Trophoblast cell (in vitro differentiated cells and primary cell): Measurements from ENCODE around the gene SARNP.

Experiments
- DNase-seq, 2 donors: peaks; one replicate each; pipeline ENCODE4 v3.0.0-alpha.2; 2016
- H2AFZ ChIP-seq: 2 replicates; pipeline ENCODE4 v1.6.1; 2013; ENCODE audit warnings: low read length, moderate library complexity, mild to moderate bottlenecking; ENCODE audit not compliant: insufficient read depth, poor library complexity
- H2AK5ac ChIP-seq: 2 replicates; pipeline ENCODE4 v1.6.1; 2013; ENCODE audit warnings: mild to moderate bottlenecking, low read length
- H2BK120ac ChIP-seq: 2 replicates; pipeline ENCODE4 v1.6.1; 2013; ENCODE audit warnings: low read length, mild to moderate bottlenecking, moderate library complexity; ENCODE audit not compliant: insufficient read depth, poor library complexity
- H2BK12ac ChIP-seq: 2 replicates; pipeline ENCODE4 v1.6.1; 2013; ENCODE audit warnings: mild to moderate bottlenecking, low read length, moderate library complexity
- H2BK5ac ChIP-seq: 2 replicates; pipeline ENCODE4 v1.6.1; 2013; ENCODE audit warnings: low read length, low read depth, moderate library complexity, mild to moderate bottlenecking; ENCODE audit not compliant: poor library complexity
- H3K14ac ChIP-seq: 2 replicates; pipeline ENCODE4 v1.6.1; 2013; ENCODE audit warnings: mild to moderate bottlenecking, low read length
- H3K18ac ChIP-seq: 2 replicates; pipeline ENCODE4 v1.6.1; 2013; ENCODE audit warnings: mild to moderate bottlenecking, low read length
- H3K23ac ChIP-seq: 2 replicates; pipeline ENCODE4 v1.6.1; 2013; ENCODE audit warnings: low read length
- H3K27ac ChIP-seq: 2 replicates; pipeline ENCODE4 v1.5.1; 2013; ENCODE audit warnings: low read depth, mild to moderate bottlenecking, inconsistent platforms, low read length, moderate library complexity
- H3K27me3 ChIP-seq: 2 replicates; pipeline ENCODE4 v1.6.1; 2013; ENCODE audit warnings: inconsistent platforms, mild to moderate bottlenecking, low read length, moderate library complexity; ENCODE audit not compliant: insufficient read depth
- H3K36me3 ChIP-seq, 2 experiments: 1 replicate in 1 of 2; 2 replicates in 1 of 2; pipeline ENCODE4 v1.6.1; 2013; ENCODE audit warnings: low read length in 2 of 2, mild to moderate bottlenecking in 2 of 2, moderate library complexity in 1 of 2; ENCODE audit not compliant: insufficient read depth in 2 of 2, control insufficient read depth in 1 of 2
- H3K4ac ChIP-seq: 2 replicates; pipeline ENCODE4 v1.6.1; 2013; ENCODE audit warnings: low read depth, mild to moderate bottlenecking, low read length, moderate library complexity
- H3K4me1 ChIP-seq, 2 experiments: 1 replicate in 1 of 2; 2 replicates in 1 of 2; pipeline ENCODE4 v1.6.1; 2013; ENCODE audit warnings: low read length in 2 of 2, mild to moderate bottlenecking in 2 of 2, moderate library complexity in 1 of 2; ENCODE audit not compliant: insufficient read depth in 2 of 2, control insufficient read depth in 1 of 2
- H3K4me2 ChIP-seq: 2 replicates; pipeline ENCODE4 v1.6.1; 2013; ENCODE audit warnings: inconsistent platforms, mild to moderate bottlenecking, low read length, moderate library complexity
- H3K4me3 ChIP-seq: 2 replicates; pipeline ENCODE4 v1.5.1; 2013; ENCODE audit warnings: mild to moderate bottlenecking, low read depth, low read length, inconsistent platforms
- H3K79me1 ChIP-seq: one replicate; pipeline ENCODE4 v1.6.1; 2013; ENCODE audit warnings: low read length
- H3K79me2 ChIP-seq: 2 replicates; pipeline ENCODE4 v1.6.1; 2013; ENCODE audit warnings: low read length, mild to moderate bottlenecking; ENCODE audit not compliant: control insufficient read depth, insufficient read depth, poor library complexity
- H3K9ac ChIP-seq: 2 replicates; pipeline ENCODE4 v1.6.1; 2013; ENCODE audit warnings: mild to moderate bottlenecking, low read length
- H3K9me3 ChIP-seq: 2 replicates; pipeline ENCODE4 v1.6.1; 2013; ENCODE audit warnings: low read depth, mild to moderate bottlenecking, control low read depth, inconsistent platforms, low read length; ENCODE audit not compliant: insufficient read depth
- H4K12ac ChIP-seq: 2 replicates; pipeline ENCODE4 v1.6.1; 2013; ENCODE audit warnings: low read depth, mild to moderate bottlenecking, low read length, moderate library complexity
- H4K8ac ChIP-seq: 2 replicates; pipeline ENCODE4 v1.6.1; 2013; ENCODE audit warnings: low read depth, mild to moderate bottlenecking, low read length, moderate library complexity
- H4K91ac ChIP-seq: one replicate; pipeline ENCODE4 v1.6.1; 2013; ENCODE audit warnings: low read depth, mild to moderate bottlenecking, low read length, moderate library complexity
- WGBS: extraction: QIAGEN DNeasy Blood & Tissue Kit; methylation state at CpG from one replicate; pipeline ENCODE4 v1.1.7; 2013; ENCODE audit warnings: missing lambda C conversion rate; ENCODE audit not compliant: insufficient read length, insufficient coverage; ENCODE audit errors: extremely low coverage; 5-methylcytosine and 5-hydroxymethylcytosine counted together

Gene SARNP

DNA sequence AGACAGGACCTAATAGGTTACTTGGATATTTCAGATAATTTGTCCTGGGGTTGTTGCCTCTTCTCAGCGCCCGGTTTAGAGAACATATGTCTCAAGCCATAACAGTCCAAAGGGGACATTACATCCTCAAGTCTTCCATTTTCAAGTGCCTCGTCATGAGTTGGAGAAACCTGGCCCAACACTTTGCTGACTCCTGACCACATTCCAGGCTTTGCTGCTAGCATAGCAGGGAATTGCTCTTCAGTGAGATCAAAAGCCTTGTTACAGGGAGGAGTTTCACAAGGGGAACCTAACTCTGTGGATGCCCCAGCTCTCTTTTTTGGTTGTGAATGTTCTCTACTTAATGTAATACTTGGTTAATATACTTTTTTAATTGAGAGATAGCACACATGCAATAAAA lies 33.4 kb upstream of the SARNP start:
- no CpG with 5 or more reads among the region's 3 CpGs for WGBS
- H2BK12ac ChIP-seq: no peak overlapping the region
- no peaks in the 10 kb centered on the region for H3K9me3 ChIP-seq
- no peak overlapping the region for H2AFZ ChIP-seq
- no peak overlapping the region for H3K4me3 ChIP-seq
- H3K9ac ChIP-seq: no peak overlapping the region
- peaks cover 0 to 4% of the 10 kb centered on the region in 2 experiments for H3K4me1 ChIP-seq
- no peak overlapping the region for H2BK120ac ChIP-seq
- no peak overlapping the region for H3K27ac ChIP-seq
- no peak overlapping the region for H3K4ac ChIP-seq
- H3K27me3 ChIP-seq: no peaks in the 10 kb centered on the region
- no peaks in the 10 kb centered on the region for H3K36me3 ChIP-seq
- no peak overlapping the region for H4K91ac ChIP-seq
- H3K23ac ChIP-seq: no peak overlapping the region
- no peak overlapping the region for H4K12ac ChIP-seq
- no peaks in the 10 kb centered on the region for H3K79me2 ChIP-seq
- peak; percentile 70 to 77 for DNase-seq
- no peak overlapping the region for H4K8ac ChIP-seq
- H3K14ac ChIP-seq: no peak overlapping the region
- no peak overlapping the region for H3K18ac ChIP-seq
- no peak overlapping the region for H2BK5ac ChIP-seq
- no peak overlapping the region for H2AK5ac ChIP-seq
- no peak overlapping the region for H3K4me2 ChIP-seq
- H3K79me1 ChIP-seq: no peaks in the 10 kb centered on the region

GRCh38 chr12:55850401-55850800 lies 32.9 kb upstream of the SARNP start:
- no peak overlapping the region for H3K27ac ChIP-seq
- no peak overlapping the region for H2AK5ac ChIP-seq
- no peaks in the 10 kb centered on the region for H3K79me2 ChIP-seq

GRCh38 chr12:55849616-55850343 lies 32.3 kb upstream of the SARNP start:
- Histone ChIP-seq H3K4me3 (no peak overlapping the region), H2BK12ac (no peak overlapping the region), H3K4me2 (no peak overlapping the region), H2AFZ (no peak overlapping the region), H3K9me3 (no peaks in the 10 kb centered on the region), H3K79me2 (no peaks in the 10 kb centered on the region), H3K27ac (no peak overlapping the region), H3K27me3 (no peaks in the 10 kb centered on the region), H4K8ac (no peak overlapping the region), H4K12ac (no peak overlapping the region), H3K23ac (no peak overlapping the region), H3K4ac (no peak overlapping the region), H3K79me1 (no peaks in the 10 kb centered on the region), H3K18ac (no peak overlapping the region), H3K14ac (no peak overlapping the region), H2BK120ac (no peak overlapping the region), H3K36me3 (no peaks in the 10 kb centered on the region), H4K91ac (no peak overlapping the region), H2AK5ac (no peak overlapping the region), H3K4me1 (peaks cover 0 to 4% of the 10 kb centered on the region in 2 experiments), H2BK5ac (no peak overlapping the region), H3K9ac (no peak overlapping the region)
- no peak for DNase-seq
- WGBS: no CpG with 5 or more reads among the region's 7 CpGs

More at GRCh38 chr12:55850401-55850800, 32.9 kb upstream of the SARNP start:
- Histone ChIP-seq H3K4ac (no peak overlapping the region), H3K4me1 (peaks cover 0 to 4% of the 10 kb centered on the region in 2 experiments), H3K14ac (no peak overlapping the region), H3K4me3 (no peak overlapping the region), H3K9ac (no peak overlapping the region), H4K91ac (no peak overlapping the region), H2BK12ac (no peak overlapping the region), H3K23ac (no peak overlapping the region), H3K18ac (no peak overlapping the region), H3K79me1 (no peaks in the 10 kb centered on the region), H2BK5ac (no peak overlapping the region), H2BK120ac (no peak overlapping the region), H3K36me3 (no peaks in the 10 kb centered on the region), H4K12ac (no peak overlapping the region), H2AFZ (no peak overlapping the region), H3K9me3 (no peaks in the 10 kb centered on the region), H3K27me3 (no peaks in the 10 kb centered on the region), H4K8ac (no peak overlapping the region), H3K4me2 (no peak overlapping the region)
- WGBS: no CpG with 5 or more reads among the region's 1 CpG
- DNase-seq: no peak

GRCh38 chr12:55847603-55848291 lies 30.2 kb upstream of the SARNP start:
- Histone ChIP-seq H3K36me3 (no peaks in the 10 kb centered on the region), H3K4me3 (no peak overlapping the region), H3K27ac (no peak overlapping the region), H3K4me2 (no peak overlapping the region), H3K23ac (no peak overlapping the region), H2BK5ac (no peak overlapping the region), H3K18ac (no peak overlapping the region), H2BK12ac (no peak overlapping the region), H2BK120ac (no peak overlapping the region), H3K9ac (no peak overlapping the region), H3K14ac (no peak overlapping the region), H4K8ac (no peak overlapping the region), H4K91ac (no peak overlapping the region), H2AFZ (no peak overlapping the region), H4K12ac (no peak overlapping the region), H3K4ac (no peak overlapping the region), H2AK5ac (no peak overlapping the region), H3K9me3 (no peaks in the 10 kb centered on the region), H3K4me1 (peaks cover 3 to 11% of the 10 kb centered on the region in 2 experiments), H3K27me3 (no peaks in the 10 kb centered on the region), H3K79me2 (no peaks in the 10 kb centered on the region), H3K79me1 (peaks cover under 1% of the 10 kb centered on the region)
- DNase-seq: peak; percentile 94 to 95
- no CpG with 5 or more reads among the region's 6 CpGs for WGBS
